NB4 (cell line): ENCODE results near the gene MCMBP.

Experiments
- CTCF ChIP-seq: IDR thresholded peaks from one replicate; pipeline ENCODE4 v1.5.1; 2012; ENCODE audit warnings: low read depth, low read length
- MAX ChIP-seq: IDR thresholded peaks from 2 replicates; pipeline ENCODE4 v1.6.1; 2011; ENCODE audit warnings: low read depth, low read length
- MYC ChIP-seq: IDR thresholded peaks from 2 replicates; pipeline ENCODE4 v1.6.1; 2011; ENCODE audit warnings: low read depth, low read length
- POLR2A ChIP-seq: IDR thresholded peaks from 2 replicates; pipeline ENCODE4 v1.6.1; 2011; ENCODE audit warnings: mild to moderate bottlenecking; ENCODE audit not compliant: insufficient read length; ENCODE audit errors: extremely low read depth

GRCh38 chr10:119782981-119783664, 89.5 kb downstream of the MCMBP start:
- TF ChIP-seq CTCF (no peak), POLR2A (no peak), MAX (no peak), MYC (no peak)
